GM18520 (cell line): ENCODE results near the gene RPL37A.

Experiments used
- ATAC-seq: cut with Tn5 transposase; IDR thresholded peaks from one replicate; pipeline ENCODE4 v1.9.1; 2021; ENCODE audit not compliant: unreplicated experiment

The RPL37A gene

GRCh38 chr2:216486708-216487107 is 11.9 kb upstream of the RPL37A start:
- no peak for ATAC-seq

- no peak for ATAC-seq
These were observed 8.6 kb upstream of the RPL37A start for GRCh38 chr2:216490061-216490460.

- peak; percentile 89 for ATAC-seq
These were observed 6.6 kb upstream of the RPL37A start for GRCh38 chr2:216491793-216492596.

- no peak for ATAC-seq
These were observed 5.9 kb upstream of the RPL37A start for GRCh38 chr2:216492597-216493333.

GRCh38 chr2:216493334-216493685 is 5.3 kb upstream of the RPL37A start:
- ATAC-seq, result no peak

- ATAC-seq, result no peak
These were observed 3.0 kb upstream of the RPL37A start for GRCh38 chr2:216495656-216496055.

GRCh38 chr2:216497382-216498069 is 1.1 kb upstream of the RPL37A start:
- ATAC-seq, result no peak

GRCh38 chr2:216498070-216498378 is 620 bp upstream of the RPL37A start:
- ATAC-seq, result no peak

- ATAC-seq, result no peak
These were observed 1.1 kb downstream of the RPL37A start for GRCh38 chr2:216499641-216500218.

- ATAC-seq, result no peak
These were observed 1.9 kb downstream of the RPL37A start for GRCh38 chr2:216500572-216500971.

GRCh38 chr2:216501854-216502253 is 3.2 kb downstream of the RPL37A start:
- no peak for ATAC-seq

- no peak for ATAC-seq
These were observed 3.9 kb downstream of the RPL37A start for GRCh38 chr2:216502381-216503158.

GRCh38 chr2:216503159-216503629 is 4.5 kb downstream of the RPL37A start:
- no peak for ATAC-seq

- no peak for ATAC-seq
These were observed 5.2 kb downstream of the RPL37A start for GRCh38 chr2:216503697-216504375.

- ATAC-seq, result no peak
These were observed 5.7 kb downstream of the RPL37A start for GRCh38 chr2:216504376-216504762.

GRCh38 chr2:216505133-216506106 is 6.8 kb downstream of the RPL37A start:
- ATAC-seq, result no peak

GRCh38 chr2:216507220-216508160 is 8.8 kb downstream of the RPL37A start:
- ATAC-seq, result no peak

- ATAC-seq, result no peak
These were observed 9.6 kb downstream of the RPL37A start for GRCh38 chr2:216508229-216508628.
